B cell (primary cell): ENCODE data around the gene SAMD3. TPM values are rescaled to one million over a fixed set of nuclear protein-coding genes. Genes with fewer than 3 reads are reported as not detected.

Experiments used
- ATAC-seq: fragments of 200-7000 bp; cut with Tn5 transposase; one replicate; pipeline ENCODE4 v1.10.0; 2021; ENCODE audit warnings: low read depth, mild to moderate bottlenecking, moderate number of reproducible peaks, moderate library complexity
- CTCF ChIA-PET: fragments of 350-600 bp; sonication (Branson Sonifier 250); formaldehyde crosslinking; loops from one replicate; lab custom pipeline; 2021; ENCODE audit warnings: antibody characterized with exemption, inconsistent platforms; lab: Charles Lee
- POLR2A ChIA-PET: fragments of 350-600 bp; sonication (Branson Sonifier 250); formaldehyde crosslinking; loops from one replicate; lab custom pipeline; 2021; ENCODE audit warnings: antibody characterized with exemption; lab: Charles Lee
- DNase-seq: peaks from one replicate; pipeline ENCODE4 v3.0.0; 2013
- H2AFZ ChIP-seq: 2 replicates; pipeline ENCODE4 v1.6.1; 2012; ENCODE audit warnings: mild to moderate bottlenecking, low read depth, low read length; ENCODE audit not compliant: insufficient read depth, poor library complexity, severe bottlenecking
- H3K27ac ChIP-seq, 2 donors: 1 replicate in 1 of 2; 2 replicates in 1 of 2; pipeline ENCODE4 v1.5.1; 2012 to 2013; ENCODE audit warnings: low read length in 2 of 2, mild to moderate bottlenecking in 2 of 2, moderate library complexity in 1 of 2
- H3K27me3 ChIP-seq, 4 experiments: fragments of 200-600 bp in 1 of 4; sonication (generic) in 1 of 4; replicated peaks in 1 of 4; 1 replicate in 2 of 4; 2 replicates in 2 of 4; pipeline versions ENCODE4 v1.6.1 to v1.7.0; 2013 to 2016; ENCODE audit warnings: low read length in 3 of 4, mild to moderate bottlenecking in 2 of 4, mixed read lengths in 1 of 4, moderate library complexity in 1 of 4; ENCODE audit not compliant: insufficient read depth in 4 of 4, control insufficient read depth in 3 of 4; ENCODE audit errors: control extremely low read depth in 1 of 4
- H3K36me3 ChIP-seq, 2 experiments: replicated peaks in 1 of 2; 1 replicate in 1 of 2; 2 replicates in 1 of 2; pipeline versions ENCODE4 v1.6.1 to v1.7.1; 2013; ENCODE audit warnings: low read length in 1 of 2; ENCODE audit not compliant: insufficient read depth in 2 of 2, control insufficient read depth in 1 of 2; ENCODE audit errors: control extremely low read depth in 1 of 2, extremely low read depth in 1 of 2
- H3K4me1 ChIP-seq, 2 donors: fragments of 200-600 bp in 1 of 2; sonication (generic) in 1 of 2; 1 replicate in 1 of 2; 2 replicates in 1 of 2; pipeline versions ENCODE4 v1.5.1 to v1.6.1; 2013 to 2017; ENCODE audit warnings: low read length in 2 of 2; ENCODE audit not compliant: control insufficient read depth in 2 of 2, insufficient read depth in 2 of 2
- H3K4me2 ChIP-seq: replicated peaks from 2 replicates; pipeline ENCODE3; 2012; ENCODE audit warnings: mild to moderate bottlenecking, low read depth, low read length; ENCODE audit not compliant: poor library complexity, severe bottlenecking
- H3K4me3 ChIP-seq, 5 experiments: fragments of 200-600 bp in 1 of 5; sonication (generic) in 1 of 5; 1 replicate in 3 of 5; 2 replicates in 2 of 5; pipeline versions ENCODE4 v1.5.1 to v1.7.0; 2011 to 2016; ENCODE audit warnings: low read length in 4 of 5, mild to moderate bottlenecking in 4 of 5, low read depth in 2 of 5, control low read depth in 1 of 5, moderate library complexity in 1 of 5; ENCODE audit not compliant: insufficient read depth in 1 of 5; ENCODE audit errors: control extremely low read depth in 1 of 5, extremely low read depth in 1 of 5
- H3K79me2 ChIP-seq: fragments of 200-600 bp; sonication (generic); one replicate; pipeline ENCODE4 v1.6.0; 2016; ENCODE audit warnings: low read length; ENCODE audit not compliant: control insufficient read depth, insufficient read depth
- H3K9ac ChIP-seq: fragments of 200-600 bp; sonication (generic); 2 replicates; pipeline ENCODE4 v1.6.1; 2017; ENCODE audit warnings: mild to moderate bottlenecking, low read length, moderate library complexity
- H3K9me3 ChIP-seq, 3 donors: one replicate each; pipeline versions ENCODE4 v1.6.1 to v1.7.1; 2013; ENCODE audit warnings: low read length in 2 of 3; ENCODE audit not compliant: control insufficient read depth in 2 of 3, insufficient read depth in 1 of 3; ENCODE audit errors: control extremely low read depth in 1 of 3
- H4K20me1 ChIP-seq: 2 replicates; pipeline ENCODE4 v1.6.0; 2012; ENCODE audit warnings: mild to moderate bottlenecking, low read length; ENCODE audit not compliant: insufficient read depth, control insufficient read depth, poor library complexity, severe bottlenecking
- H3K27ac Mint-ChIP-seq: one replicate; pipeline ENCODE4 v1.8.0; 2021; ENCODE audit warnings: mixed read lengths
- H3K27me3 Mint-ChIP-seq: one replicate; pipeline ENCODE4 v1.8.0; 2021; ENCODE audit warnings: mixed read lengths
- H3K4me1 Mint-ChIP-seq: one replicate; pipeline ENCODE4 v1.8.0; 2021; ENCODE audit warnings: mixed read lengths
- H3K4me3 Mint-ChIP-seq: one replicate; pipeline ENCODE4 v1.8.0; 2021; ENCODE audit warnings: mixed read lengths
- H3K9me3 Mint-ChIP-seq: one replicate; pipeline ENCODE4 v1.8.0; 2022; ENCODE audit warnings: mixed read lengths; ENCODE audit not compliant: insufficient read depth
- EZH2 ChIP-seq: IDR thresholded peaks from 2 replicates; pipeline ENCODE4 v1.6.1; 2012; ENCODE audit warnings: borderline replicate concordance, low read depth, mild to moderate bottlenecking, moderate library complexity, low read length; ENCODE audit not compliant: insufficient read depth, poor library complexity, severe bottlenecking
- WGBS: methylation state at CpG from one replicate; pipeline ENCODE4 v1.1.5; 2013; ENCODE audit warnings: missing lambda C conversion rate; ENCODE audit not compliant: insufficient coverage; 5-methylcytosine and 5-hydroxymethylcytosine counted together
- intact Hi-C: fragments of 100-400 bp; cut with micrococcal nuclease; formaldehyde crosslinking; loops from one replicate; pipeline ENCODE4 v1.10.0; 2022
- polyA plus RNA-seq: library from polyadenylated mRNA; depleted of rRNA; stranded (reverse); fragments of >200 nt; gene quantifications from 2 replicates; pipeline ENCODE4 v1.2.3, GENCODE V29; 2012
- total RNA-seq, 2 donors: library from RNA; stranded (reverse); fragments of 120-200 nt in 1 of 2; gene quantifications; 1 replicate in 1 of 2; 2 replicates in 1 of 2; pipeline versions ENCODE4 v1.2.3 to v1.2.4, GENCODE V29; 2013 to 2022
- TF ChIP-seq, protein P1 (sequence below): fragments of 200-600 bp; IDR thresholded peaks from one replicate; pipeline ENCODE4 v1.8.0; 2022; ENCODE audit warnings: antibody characterized with exemption, mild to moderate bottlenecking

Gene SAMD3
- total and polyA plus RNA-seq, 2 donors (not counting 1 experiment from before 2014, with no cell fraction given) = 0.57 to 3.8 TPM

DNA sequence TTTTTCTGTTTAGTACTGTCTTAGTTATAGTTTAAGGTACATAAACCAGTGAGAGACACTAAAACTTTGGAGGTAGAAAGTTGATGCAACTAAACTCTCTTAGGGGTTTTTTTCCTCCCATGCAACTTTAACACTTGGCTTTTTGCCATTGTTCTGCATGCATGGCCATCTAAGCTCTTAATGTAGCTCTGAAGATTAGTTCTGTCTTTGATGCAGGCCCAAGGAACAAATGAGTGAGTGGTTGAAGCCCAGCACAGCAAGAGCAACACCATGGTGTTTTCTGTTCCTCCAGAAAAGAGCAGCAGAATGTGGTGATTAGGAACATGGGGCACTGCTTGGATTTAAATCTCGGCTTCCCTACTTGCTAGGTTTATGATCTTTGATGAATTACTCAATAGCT, 115.0 kb downstream of the SAMD3 start:
- peak overlapping the region; percentile 53 for H3K4me2 ChIP-seq
- H4K20me1 ChIP-seq = no peaks in the 10 kb centered on the region
- no CpG with 5 or more reads among the region's 1 CpG for WGBS
- H3K4me1 ChIP-seq = peaks cover 26 to 29% of the 10 kb centered on the region in 2 donors
- Mint-ChIP-seq H3K9me3 (peaks cover 7% of the 10 kb centered on the region), H3K4me1 (peaks cover 54% of the 10 kb centered on the region), H3K27ac (peak overlapping the region; percentile 82), H3K27me3 (no peaks in the 10 kb centered on the region), H3K4me3 (peak overlapping the region; percentile 3)
- ATAC-seq (peak; percentile 14), DNase-seq (no peak)
- CTCF ChIA-PET = interaction anchor here (0.6 to 1.2 kb wide), 2 partner anchors 31 to 175 kb away, joined by 3 read pairs; no protein-coding TSS in a partner anchor
- no peak overlapping the region for H3K9ac ChIP-seq
- TF ChIP-seq, protein P1, sequence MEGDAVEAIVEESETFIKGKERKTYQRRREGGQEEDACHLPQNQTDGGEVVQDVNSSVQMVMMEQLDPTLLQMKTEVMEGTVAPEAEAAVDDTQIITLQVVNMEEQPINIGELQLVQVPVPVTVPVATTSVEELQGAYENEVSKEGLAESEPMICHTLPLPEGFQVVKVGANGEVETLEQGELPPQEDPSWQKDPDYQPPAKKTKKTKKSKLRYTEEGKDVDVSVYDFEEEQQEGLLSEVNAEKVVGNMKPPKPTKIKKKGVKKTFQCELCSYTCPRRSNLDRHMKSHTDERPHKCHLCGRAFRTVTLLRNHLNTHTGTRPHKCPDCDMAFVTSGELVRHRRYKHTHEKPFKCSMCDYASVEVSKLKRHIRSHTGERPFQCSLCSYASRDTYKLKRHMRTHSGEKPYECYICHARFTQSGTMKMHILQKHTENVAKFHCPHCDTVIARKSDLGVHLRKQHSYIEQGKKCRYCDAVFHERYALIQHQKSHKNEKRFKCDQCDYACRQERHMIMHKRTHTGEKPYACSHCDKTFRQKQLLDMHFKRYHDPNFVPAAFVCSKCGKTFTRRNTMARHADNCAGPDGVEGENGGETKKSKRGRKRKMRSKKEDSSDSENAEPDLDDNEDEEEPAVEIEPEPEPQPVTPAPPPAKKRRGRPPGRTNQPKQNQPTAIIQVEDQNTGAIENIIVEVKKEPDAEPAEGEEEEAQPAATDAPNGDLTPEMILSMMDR = no peak
- TF ChIP-seq EZH2 = no peak
- H2AFZ ChIP-seq = no peak overlapping the region
- H3K4me3 ChIP-seq = no peak overlapping the region
- no peaks in the 10 kb centered on the region for H3K9me3 ChIP-seq
- H3K27ac ChIP-seq = peak overlapping the region; percentile 8 to 67
- H3K36me3 ChIP-seq = peaks cover 2 to 22% of the 10 kb centered on the region in 2 experiments
- peaks cover 5% of the 10 kb centered on the region for H3K79me2 ChIP-seq
- intact Hi-C loops = loop anchor here (1.0 kb wide), 1 partner anchor 9 kb away; no protein-coding TSS in a partner anchor
- H3K27me3 ChIP-seq = no peaks in the 10 kb centered on the region
- POLR2A ChIA-PET = interaction anchor here (0.7 kb wide), 1 partner anchor 22 kb away, joined by 4 read pairs; no protein-coding TSS in a partner anchor

DNA sequence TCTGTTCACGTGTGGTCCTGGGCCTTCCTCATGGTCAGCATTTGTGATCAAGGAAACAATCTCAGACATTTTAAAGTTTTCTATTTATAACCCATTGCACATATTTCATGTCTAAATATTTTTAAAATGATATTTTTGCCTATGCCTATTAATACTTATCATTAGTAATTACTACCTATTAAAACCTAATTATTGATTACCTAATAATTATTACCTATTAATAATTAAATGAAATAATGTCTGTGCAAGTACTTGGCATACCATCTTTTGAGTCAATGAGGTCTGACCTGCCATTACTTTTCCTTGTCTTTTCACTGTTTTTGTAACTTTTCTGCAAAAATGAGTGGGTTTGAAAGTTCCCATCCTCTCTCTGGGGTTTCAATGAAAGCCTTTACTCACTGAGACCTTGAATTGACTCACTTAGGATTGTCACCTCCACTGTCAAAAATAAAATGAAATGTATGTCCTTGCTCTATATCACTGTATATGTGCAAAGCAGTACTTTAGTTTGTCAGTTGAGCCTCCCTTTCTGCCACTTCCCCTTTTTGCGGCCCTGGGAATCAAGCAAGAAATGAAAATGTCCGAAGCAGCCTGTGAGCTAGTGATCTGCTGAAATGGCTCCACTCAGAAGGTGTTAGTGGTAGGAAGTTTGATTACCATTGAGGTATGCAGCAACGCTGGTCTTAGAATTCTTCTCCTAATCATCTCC, 116.6 kb downstream of the SAMD3 start:
- CTCF ChIA-PET = interaction anchor here (1.5 kb wide), 1 partner anchor 9 kb away, joined by 6 read pairs; no protein-coding TSS in a partner anchor
- TF ChIP-seq, protein P1 = no peak
- no peak for TF ChIP-seq EZH2
- Histone ChIP-seq H4K20me1 (no peaks in the 10 kb centered on the region), H3K36me3 (peaks cover 0 to 29% of the 10 kb centered on the region in 2 experiments), H3K79me2 (peaks cover 3% of the 10 kb centered on the region), H3K4me3 (no peak overlapping the region), H3K9me3 (no peaks in the 10 kb centered on the region), H3K4me2 (peak overlapping the region; percentile 53), H3K27me3 (no peaks in the 10 kb centered on the region), H3K4me1 (peaks cover 23 to 28% of the 10 kb centered on the region in 2 donors), H3K27ac (peak overlapping the region; percentile 34 to 67), H2AFZ (peak overlapping the region; percentile 73), H3K9ac (peak overlapping the region; percentile 25)
- H3K9me3 Mint-ChIP-seq = peaks cover 7% of the 10 kb centered on the region
- peak overlapping the region; percentile 89 for H3K27ac Mint-ChIP-seq
- H3K4me3 Mint-ChIP-seq = peak overlapping the region; percentile 56
- POLR2A ChIA-PET = interaction anchor here (0.6 kb wide), 1 partner anchor 9 kb away, joined by 3 read pairs; no protein-coding TSS in a partner anchor
- peaks cover 41% of the 10 kb centered on the region for H3K4me1 Mint-ChIP-seq
- DNase-seq (peak; percentile 71), ATAC-seq (peak; percentile 83)
- intact Hi-C loops = no loop called here
- no peaks in the 10 kb centered on the region for H3K27me3 Mint-ChIP-seq
- no CpG with 5 or more reads among the region's 4 CpGs for WGBS
